ENCODE results near the gene ACTL8. TPM values are rescaled to one million over a fixed set of nuclear protein-coding genes. Genes with fewer than 3 reads are reported as not detected.

The ACTL8 gene
- total and polyA plus RNA-seq, 2 experiments from 2014 or later, result 0.38 to 0.71 TPM

DNA sequence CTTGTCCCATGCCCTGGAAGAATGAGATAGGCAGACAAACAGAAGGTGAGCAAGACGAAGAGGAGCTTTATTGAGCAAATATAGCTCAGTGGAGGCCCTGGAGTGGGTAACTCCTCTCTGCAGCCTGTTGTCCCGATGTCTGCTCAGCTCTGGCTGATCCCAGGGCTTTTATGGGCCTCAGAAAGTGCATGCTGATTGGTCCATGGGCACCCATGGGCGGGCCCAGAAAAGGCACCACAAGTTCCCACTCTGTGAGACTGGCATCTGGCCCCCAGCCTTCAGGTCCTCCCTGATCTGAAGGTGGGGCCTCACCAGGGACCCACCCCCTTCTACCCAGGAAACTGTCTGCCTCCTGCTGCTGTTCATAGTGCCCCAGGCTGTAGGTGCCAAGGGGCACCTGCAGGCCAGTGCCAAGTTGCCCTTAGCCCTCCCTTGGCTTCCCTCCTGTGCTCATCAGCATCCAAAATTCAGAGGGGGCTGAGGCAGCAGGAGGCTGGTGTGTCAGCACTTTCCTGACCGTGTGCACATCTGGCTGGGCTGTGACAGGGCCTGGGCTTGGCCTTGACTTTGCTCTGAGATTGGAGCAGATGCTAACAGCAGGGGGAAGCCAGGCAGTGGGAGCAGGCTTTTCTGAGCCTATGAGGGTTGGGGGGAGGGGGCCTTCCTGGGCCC is 35.4 kb downstream of the ACTL8 start:
- Mint-ChIP-seq H3K27ac (no peak overlapping the region), H3K36me3 (ENCODE audit: low read depth) (no peaks in the 10 kb centered on the region), H3K4me1 (no peaks in the 10 kb centered on the region), H3K4me3 (no peak overlapping the region), H3K27me3 (ENCODE audit: insufficient read depth, low read depth, poor library complexity) (peaks cover 2% of the 10 kb centered on the region), H3K9me3 (peaks cover 4% of the 10 kb centered on the region)
- no peak overlapping the region for H3K4me3 ChIP-seq
- DNase-seq (ENCODE audit: low spot score), result no peak
- no peaks in the 10 kb centered on the region for H3F3A ChIP-seq (replicated peaks; ENCODE audit: low read depth)
- no peaks in the 10 kb centered on the region for H3K4me1 ChIP-seq (ENCODE audit: insufficient read depth)
- TF ChIP-seq, protein P1, sequence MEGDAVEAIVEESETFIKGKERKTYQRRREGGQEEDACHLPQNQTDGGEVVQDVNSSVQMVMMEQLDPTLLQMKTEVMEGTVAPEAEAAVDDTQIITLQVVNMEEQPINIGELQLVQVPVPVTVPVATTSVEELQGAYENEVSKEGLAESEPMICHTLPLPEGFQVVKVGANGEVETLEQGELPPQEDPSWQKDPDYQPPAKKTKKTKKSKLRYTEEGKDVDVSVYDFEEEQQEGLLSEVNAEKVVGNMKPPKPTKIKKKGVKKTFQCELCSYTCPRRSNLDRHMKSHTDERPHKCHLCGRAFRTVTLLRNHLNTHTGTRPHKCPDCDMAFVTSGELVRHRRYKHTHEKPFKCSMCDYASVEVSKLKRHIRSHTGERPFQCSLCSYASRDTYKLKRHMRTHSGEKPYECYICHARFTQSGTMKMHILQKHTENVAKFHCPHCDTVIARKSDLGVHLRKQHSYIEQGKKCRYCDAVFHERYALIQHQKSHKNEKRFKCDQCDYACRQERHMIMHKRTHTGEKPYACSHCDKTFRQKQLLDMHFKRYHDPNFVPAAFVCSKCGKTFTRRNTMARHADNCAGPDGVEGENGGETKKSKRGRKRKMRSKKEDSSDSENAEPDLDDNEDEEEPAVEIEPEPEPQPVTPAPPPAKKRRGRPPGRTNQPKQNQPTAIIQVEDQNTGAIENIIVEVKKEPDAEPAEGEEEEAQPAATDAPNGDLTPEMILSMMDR (conservative IDR thresholded peaks at IDR 0.05; ENCODE audit: low read depth in 2 of 2), result no peak
- no peak for TF ChIP-seq NANOG (IDR thresholded peaks at IDR 0.05; ENCODE audit: borderline replicate concordance)
- H4K20me1 ChIP-seq (replicated peaks; ENCODE audit: insufficient read depth), result no peaks in the 10 kb centered on the region
- H3K27me3 ChIP-seq (ENCODE audit: insufficient read depth), result no peaks in the 10 kb centered on the region
- no peaks in the 10 kb centered on the region for H3K36me3 ChIP-seq (ENCODE audit: insufficient read depth)
- H3K79me2 ChIP-seq (replicated peaks; ENCODE audit: insufficient read depth), result no peaks in the 10 kb centered on the region
- no peaks in the 10 kb centered on the region for H3K9me2 ChIP-seq (ENCODE audit: insufficient read depth)
- no peak overlapping the region for H3K27ac ChIP-seq (ENCODE audit: low read depth)
- no peak for ATAC-seq
- H2AFZ ChIP-seq, result no peak overlapping the region
- no peak overlapping the region for H3K4me2 ChIP-seq

DNA sequence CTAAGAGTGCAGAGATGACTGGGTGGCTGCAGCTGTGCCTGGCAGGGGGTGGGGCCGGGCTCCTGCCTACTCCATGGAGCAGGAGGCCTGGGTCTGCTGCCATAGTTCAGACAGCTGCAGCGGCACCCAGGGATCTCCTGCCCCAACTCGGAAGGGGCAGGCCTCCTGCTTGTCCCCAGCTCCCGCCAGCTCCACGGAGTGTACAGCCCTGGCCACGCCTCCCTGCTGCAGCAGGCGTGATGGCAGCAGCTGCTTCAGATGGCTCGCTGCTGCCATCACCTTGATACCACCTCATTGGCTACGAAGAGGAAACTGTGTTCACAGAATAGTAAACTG is 35.9 kb downstream of the ACTL8 start:
- DNase-seq (ENCODE audit: low spot score), result no peak
- Histone ChIP-seq H3K36me3 (ENCODE audit: insufficient read depth) (no peaks in the 10 kb centered on the region), H3F3A (replicated peaks; ENCODE audit: low read depth) (no peaks in the 10 kb centered on the region), H2AFZ (no peak overlapping the region), H3K4me2 (no peak overlapping the region), H3K9me2 (ENCODE audit: insufficient read depth) (no peaks in the 10 kb centered on the region), H3K4me3 (no peak overlapping the region), H4K20me1 (replicated peaks; ENCODE audit: insufficient read depth) (no peaks in the 10 kb centered on the region), H3K27me3 (ENCODE audit: insufficient read depth) (no peaks in the 10 kb centered on the region), H3K4me1 (ENCODE audit: insufficient read depth) (no peaks in the 10 kb centered on the region), H3K79me2 (replicated peaks; ENCODE audit: insufficient read depth) (no peaks in the 10 kb centered on the region), H3K27ac (ENCODE audit: low read depth) (no peak overlapping the region)
- Mint-ChIP-seq H3K36me3 (ENCODE audit: low read depth) (no peaks in the 10 kb centered on the region), H3K9me3 (peaks cover 4% of the 10 kb centered on the region), H3K27me3 (ENCODE audit: insufficient read depth, low read depth, poor library complexity) (peaks cover 2% of the 10 kb centered on the region), H3K27ac (no peak overlapping the region), H3K4me1 (no peaks in the 10 kb centered on the region; the same call in 2 of the 3 replicates), H3K4me3 (no peak overlapping the region)
- no peak for ATAC-seq
- TF ChIP-seq STAT1 (IDR thresholded peaks at IDR 0.05; ENCODE audit: unreplicated experiment), result no peak
- TF ChIP-seq, protein P1 (conservative IDR thresholded peaks at IDR 0.05; ENCODE audit: low read depth in 2 of 2), result no peak
- no peak for TF ChIP-seq ZNF331 (CRISPR knock-in tag; IDR thresholded peaks at IDR 0.05; ENCODE audit: low read depth)
- no peak for TF ChIP-seq EZH2phosphoT487 (IDR thresholded peaks at IDR 0.05; ENCODE audit: unreplicated experiment)
- no peak for TF ChIP-seq EZH2 (IDR thresholded peaks at IDR 0.05; ENCODE audit: low read depth, unreplicated experiment)
- no peak for TF ChIP-seq POLR2AphosphoS5 (IDR thresholded peaks at IDR 0.05; ENCODE audit: low read depth)
- TF ChIP-seq, protein P2, sequence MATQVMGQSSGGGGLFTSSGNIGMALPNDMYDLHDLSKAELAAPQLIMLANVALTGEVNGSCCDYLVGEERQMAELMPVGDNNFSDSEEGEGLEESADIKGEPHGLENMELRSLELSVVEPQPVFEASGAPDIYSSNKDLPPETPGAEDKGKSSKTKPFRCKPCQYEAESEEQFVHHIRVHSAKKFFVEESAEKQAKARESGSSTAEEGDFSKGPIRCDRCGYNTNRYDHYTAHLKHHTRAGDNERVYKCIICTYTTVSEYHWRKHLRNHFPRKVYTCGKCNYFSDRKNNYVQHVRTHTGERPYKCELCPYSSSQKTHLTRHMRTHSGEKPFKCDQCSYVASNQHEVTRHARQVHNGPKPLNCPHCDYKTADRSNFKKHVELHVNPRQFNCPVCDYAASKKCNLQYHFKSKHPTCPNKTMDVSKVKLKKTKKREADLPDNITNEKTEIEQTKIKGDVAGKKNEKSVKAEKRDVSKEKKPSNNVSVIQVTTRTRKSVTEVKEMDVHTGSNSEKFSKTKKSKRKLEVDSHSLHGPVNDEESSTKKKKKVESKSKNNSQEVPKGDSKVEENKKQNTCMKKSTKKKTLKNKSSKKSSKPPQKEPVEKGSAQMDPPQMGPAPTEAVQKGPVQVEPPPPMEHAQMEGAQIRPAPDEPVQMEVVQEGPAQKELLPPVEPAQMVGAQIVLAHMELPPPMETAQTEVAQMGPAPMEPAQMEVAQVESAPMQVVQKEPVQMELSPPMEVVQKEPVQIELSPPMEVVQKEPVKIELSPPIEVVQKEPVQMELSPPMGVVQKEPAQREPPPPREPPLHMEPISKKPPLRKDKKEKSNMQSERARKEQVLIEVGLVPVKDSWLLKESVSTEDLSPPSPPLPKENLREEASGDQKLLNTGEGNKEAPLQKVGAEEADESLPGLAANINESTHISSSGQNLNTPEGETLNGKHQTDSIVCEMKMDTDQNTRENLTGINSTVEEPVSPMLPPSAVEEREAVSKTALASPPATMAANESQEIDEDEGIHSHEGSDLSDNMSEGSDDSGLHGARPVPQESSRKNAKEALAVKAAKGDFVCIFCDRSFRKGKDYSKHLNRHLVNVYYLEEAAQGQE (IDR thresholded peaks at IDR 0.05; ENCODE audit: unreplicated experiment), result no peak
- no peak for TF ChIP-seq ZNF114 (CRISPR knock-in tag; IDR thresholded peaks at IDR 0.05)
- no peak for TF ChIP-seq JUNB (IDR thresholded peaks at IDR 0.05; ENCODE audit: unreplicated experiment)
